A673 (cell line): ENCODE results near the gene BCAS1.

Source experiments
- EZH2 ChIP-seq: fragments of 200-600 bp; sonication (generic); IDR thresholded peaks from 2 replicates; pipeline ENCODE4 v1.6.1; 2017; ENCODE audit warnings: borderline replicate concordance, low read depth, mild to moderate bottlenecking, mixed read lengths, antibody characterized with exemption, low read length; ENCODE audit not compliant: poor library complexity, severe bottlenecking
- TF ChIP-seq, protein P1 (sequence below): fragments of 300-800, 200-600 bp; sonication (generic); conservative IDR thresholded peaks from 2 replicates; pipeline ENCODE4 v1.5.1; 2017; ENCODE audit warnings: low read depth, mild to moderate bottlenecking, antibody characterized with exemption, low read length, moderate library complexity, mixed read lengths

GRCh38 chr20:54056762-54057639, 13.4 kb downstream of the BCAS1 start:
- TF ChIP-seq, protein P1, sequence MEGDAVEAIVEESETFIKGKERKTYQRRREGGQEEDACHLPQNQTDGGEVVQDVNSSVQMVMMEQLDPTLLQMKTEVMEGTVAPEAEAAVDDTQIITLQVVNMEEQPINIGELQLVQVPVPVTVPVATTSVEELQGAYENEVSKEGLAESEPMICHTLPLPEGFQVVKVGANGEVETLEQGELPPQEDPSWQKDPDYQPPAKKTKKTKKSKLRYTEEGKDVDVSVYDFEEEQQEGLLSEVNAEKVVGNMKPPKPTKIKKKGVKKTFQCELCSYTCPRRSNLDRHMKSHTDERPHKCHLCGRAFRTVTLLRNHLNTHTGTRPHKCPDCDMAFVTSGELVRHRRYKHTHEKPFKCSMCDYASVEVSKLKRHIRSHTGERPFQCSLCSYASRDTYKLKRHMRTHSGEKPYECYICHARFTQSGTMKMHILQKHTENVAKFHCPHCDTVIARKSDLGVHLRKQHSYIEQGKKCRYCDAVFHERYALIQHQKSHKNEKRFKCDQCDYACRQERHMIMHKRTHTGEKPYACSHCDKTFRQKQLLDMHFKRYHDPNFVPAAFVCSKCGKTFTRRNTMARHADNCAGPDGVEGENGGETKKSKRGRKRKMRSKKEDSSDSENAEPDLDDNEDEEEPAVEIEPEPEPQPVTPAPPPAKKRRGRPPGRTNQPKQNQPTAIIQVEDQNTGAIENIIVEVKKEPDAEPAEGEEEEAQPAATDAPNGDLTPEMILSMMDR = peak; percentile 37; the same call in 1 of the 2 replicates
- no peak for TF ChIP-seq EZH2
